K562 (cell line): ENCODE measurements around the gene PPP4R3A. TPM values are rescaled to one million over a fixed set of nuclear protein-coding genes. Genes with fewer than 3 reads are reported as not detected.

Experiments
- BCLAF1 ChIP-seq, 2 experiments: fragments of 450-650 bp in 1 of 2; IDR thresholded peaks; 2 replicates each; pipeline ENCODE4 v1.6.1; 2011 to 2017; ENCODE audit warnings: low read depth in 2 of 2, antibody characterized with exemption in 1 of 2, borderline replicate concordance in 1 of 2, low read length in 1 of 2, mild to moderate bottlenecking in 1 of 2, mixed read lengths in 1 of 2; ENCODE audit not compliant: control insufficient read depth in 1 of 2
- CBX1 ChIP-seq: sonication (generic); IDR thresholded peaks from 2 replicates; pipeline ENCODE4 v1.6.1; 2016; ENCODE audit warnings: antibody characterized with exemption, low read depth, mild to moderate bottlenecking
- CEBPG ChIP-seq, 3 experiments: fragments of 200-800 bp in 1 of 3; sonication (Bioruptor generic) in 1 of 3; sonication (generic) in 1 of 3; formaldehyde crosslinking in 1 of 3; IDR thresholded peaks in 2 of 3; conservative IDR thresholded peaks in 1 of 3; 2 replicates each; pipeline versions ENCODE4 v1.6.1 to v1.8.0; 2016 to 2022; ENCODE audit warnings: missing compliant biosample characterization in 2 of 3, missing genetic modification characterization in 2 of 3, mild to moderate bottlenecking in 1 of 3, missing genetic modification reagents in 1 of 3
- DIDO1 ChIP-seq: fragments of 450-650 bp; IDR thresholded peaks from 2 replicates; pipeline ENCODE4 v1.6.1; 2016; ENCODE audit warnings: low read depth, missing biosample characterization, missing genetic modification characterization
- E2F3 ChIP-seq: fragments of 250-450 bp; sonication (Bioruptor Pico); IDR thresholded peaks from 2 replicates; pipeline ENCODE4 v1.4.0; 2020; ENCODE audit warnings: mild to moderate bottlenecking
- EP300 ChIP-seq: IDR thresholded peaks from 2 replicates; pipeline ENCODE4 v1.6.1; 2012; ENCODE audit warnings: low read length, improper control_type of control experiment
- FOXK1 ChIP-seq: sonication (generic); formaldehyde crosslinking; IDR thresholded peaks from 2 replicates; pipeline ENCODE4 v1.8.0; 2022; ENCODE audit warnings: missing genetic modification reagents, mild to moderate bottlenecking, borderline replicate concordance
- GATAD2B ChIP-seq: fragments of 450-650 bp; IDR thresholded peaks from 2 replicates; pipeline ENCODE4 v1.6.1; 2017; ENCODE audit warnings: mild to moderate bottlenecking, borderline replicate concordance
- ILK ChIP-seq: fragments of 450-650 bp; IDR thresholded peaks from 2 replicates; pipeline ENCODE4 v1.6.1; 2016; ENCODE audit warnings: missing genetic modification characterization, low read depth, mild to moderate bottlenecking, missing compliant biosample characterization, moderate library complexity, borderline replicate concordance
- NCOA4 ChIP-seq: fragments of 450-650 bp; IDR thresholded peaks from 2 replicates; pipeline ENCODE4 v1.6.1; 2018; ENCODE audit warnings: mild to moderate bottlenecking; ENCODE audit not compliant: partially characterized antibody
- NFIC ChIP-seq: fragments of 450-650 bp; IDR thresholded peaks from 2 replicates; pipeline ENCODE4 v1.6.1; 2017; ENCODE audit warnings: mild to moderate bottlenecking, inconsistent platforms
- RAD21 ChIP-seq, 2 experiments: fragments of 250-450 bp in 1 of 2; fragments of 450-650 bp in 1 of 2; sonication (Bioruptor Pico) in 1 of 2; formaldehyde crosslinking in 1 of 2; IDR thresholded peaks in 1 of 2; conservative IDR thresholded peaks in 1 of 2; 2 replicates each; pipeline versions ENCODE4 v1.4.0 to v1.8.0; 2020 to 2022; ENCODE audit warnings: mild to moderate bottlenecking in 2 of 2, moderate library complexity in 1 of 2
- RBM25 ChIP-seq: fragments of 200-400 bp; formaldehyde crosslinking; IDR thresholded peaks from 2 replicates; pipeline ENCODE4 v1.6.1; 2018; ENCODE audit warnings: low read length, low read depth, moderate library complexity; ENCODE audit not compliant: severe bottlenecking
- SMC3 ChIP-seq: conservative IDR thresholded peaks from 2 replicates; pipeline ENCODE4 v1.6.1; 2011; ENCODE audit warnings: low read depth, low read length, improper control_type of control experiment; ENCODE audit not compliant: insufficient read depth
- TBP ChIP-seq: optimal IDR thresholded peaks from 2 replicates; pipeline ENCODE3; 2011; ENCODE audit warnings: low read depth, low read length, improper control_type of control experiment
- ZNF311 ChIP-seq: fragments of 250-450 bp; sonication (Bioruptor Pico); IDR thresholded peaks from 2 replicates; pipeline ENCODE4 v1.4.0; 2020; ENCODE audit warnings: mild to moderate bottlenecking, moderate library complexity
- polyA plus RNA-seq, 8 experiments: library from polyadenylated mRNA; depleted of rRNA in 4 of 8; stranded (reverse) in 5 of 8; unstranded in 3 of 8; fragments of >200 nt; fragmentation: Nextera tagmentation in 2 of 8; fragmentation: Illumina TruSeq in 1 of 8; extraction: Ambion mirVana in 2 of 8; extraction: Trizol in 1 of 8; gene quantifications; 2 replicates each; pipeline versions ENCODE4 v1.2.1 to v1.2.3, GENCODE V29; 2011 to 2014; ENCODE audit warnings: inconsistent platforms in 1 of 8, missing spikeins in 1 of 8
- total RNA-seq, 7 experiments: library from RNA; depleted of rRNA in 6 of 7; stranded (reverse); fragments of >200 nt in 6 of 7; fragmentation: Illumina TruSeq in 2 of 7; extraction: Trizol in 2 of 7; gene quantifications; 2 replicates each; pipeline versions ENCODE4 v1.2.1 to v1.2.3, GENCODE V29; 2011 to 2021; ENCODE audit warnings: low replicate concordance in 1 of 7
- TF ChIP-seq, protein P1 (sequence below): fragments of 250-450 bp; sonication (Bioruptor Pico); IDR thresholded peaks from 2 replicates; pipeline ENCODE4 v1.8.0; 2021; ENCODE audit warnings: mild to moderate bottlenecking, moderate library complexity
- TF ChIP-seq, protein P2 (sequence below): fragments of 250-450 bp; sonication (Bioruptor Pico); IDR thresholded peaks from 2 replicates; pipeline ENCODE4 v1.4.0; 2020; ENCODE audit warnings: mild to moderate bottlenecking, moderate library complexity

The PPP4R3A gene
- total and polyA plus RNA-seq, 9 of the 15 experiments (the other 6 are each of a cell fraction or from before 2014, with no cell fraction given) = 9.5 to 54.9 (median 44.9) TPM

GRCh38 chr14:91510171-91511042 lies at the start of gene PPP4R3A (continued):
- TF ChIP-seq BCLAF1 (IDR thresholded peaks at IDR 0.05; ENCODE audit: borderline replicate concordance in 1 of 2, control insufficient read depth in 1 of 2, low read depth in 2 of 2, low read length in 1 of 2) (no peak), TBP (peak; percentile 91), ILK (no peak), NFIC (peak; percentile 16; the same call in 1 of the 2 replicates), GATAD2B (no peak), CBX1 (peak; percentile 78), DIDO1 (no peak), SMC3 (no peak), E2F3 (CRISPR knock-in tag) (no peak), FOXK1 (CRISPR knock-in tag) (no peak), RAD21 (CRISPR knock-in tag; conservative IDR thresholded peaks at IDR 0.05 in 1 of 2, IDR thresholded peaks at IDR 0.05 in 1 of 2) (no peak), RBM25 (peak; percentile 14), NCOA4 (no peak), ZNF311 (CRISPR knock-in tag) (no peak), CEBPG (CRISPR knock-in tag; IDR thresholded peaks at IDR 0.05) (no peak), CEBPG (tag; conservative IDR thresholded peaks at IDR 0.05 in 1 of 2, IDR thresholded peaks at IDR 0.05 in 1 of 2) (no peak), EP300 (0 out of 2 replicates have a peak, but pooled peaks have one; percentile 15)
- TF ChIP-seq, protein P1, sequence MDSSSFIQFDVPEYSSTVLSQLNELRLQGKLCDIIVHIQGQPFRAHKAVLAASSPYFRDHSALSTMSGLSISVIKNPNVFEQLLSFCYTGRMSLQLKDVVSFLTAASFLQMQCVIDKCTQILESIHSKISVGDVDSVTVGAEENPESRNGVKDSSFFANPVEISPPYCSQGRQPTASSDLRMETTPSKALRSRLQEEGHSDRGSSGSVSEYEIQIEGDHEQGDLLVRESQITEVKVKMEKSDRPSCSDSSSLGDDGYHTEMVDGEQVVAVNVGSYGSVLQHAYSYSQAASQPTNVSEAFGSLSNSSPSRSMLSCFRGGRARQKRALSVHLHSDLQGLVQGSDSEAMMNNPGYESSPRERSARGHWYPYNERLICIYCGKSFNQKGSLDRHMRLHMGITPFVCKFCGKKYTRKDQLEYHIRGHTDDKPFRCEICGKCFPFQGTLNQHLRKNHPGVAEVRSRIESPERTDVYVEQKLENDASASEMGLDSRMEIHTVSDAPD (CRISPR knock-in tag) = no peak
- TF ChIP-seq, protein P2, sequence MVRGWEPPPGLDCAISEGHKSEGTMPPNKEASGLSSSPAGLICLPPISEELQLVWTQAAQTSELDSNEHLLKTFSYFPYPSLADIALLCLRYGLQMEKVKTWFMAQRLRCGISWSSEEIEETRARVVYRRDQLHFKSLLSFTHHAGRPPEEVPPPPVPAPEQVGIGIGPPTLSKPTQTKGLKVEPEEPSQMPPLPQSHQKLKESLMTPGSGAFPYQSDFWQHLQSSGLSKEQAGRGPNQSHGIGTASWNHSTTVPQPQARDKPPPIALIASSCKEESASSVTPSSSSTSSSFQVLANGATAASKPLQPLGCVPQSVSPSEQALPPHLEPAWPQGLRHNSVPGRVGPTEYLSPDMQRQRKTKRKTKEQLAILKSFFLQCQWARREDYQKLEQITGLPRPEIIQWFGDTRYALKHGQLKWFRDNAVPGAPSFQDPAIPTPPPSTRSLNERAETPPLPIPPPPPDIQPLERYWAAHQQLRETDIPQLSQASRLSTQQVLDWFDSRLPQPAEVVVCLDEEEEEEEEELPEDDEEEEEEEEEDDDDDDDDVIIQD (CRISPR knock-in tag) = no peak
